HCT116 (cell line): ENCODE results near the gene ZCCHC3. TPM values are rescaled to one million over a fixed set of nuclear protein-coding genes. Genes with fewer than 3 reads are reported as not detected.
A peak's percentile ranks its signal among the peaks of the same experiment; 100 is the strongest.

Experiments used
- ATAC-seq: fragments of 200-7000 bp; cut with Tn5 transposase; 2 replicates; pipeline ENCODE4 v1.9.1; 2020; ENCODE audit warnings: mild to moderate bottlenecking, moderate library complexity
- BruUV-seq: library from RNA; stranded (reverse); fragments of 400-500 nt; replicated peaks from 2 replicates; lab custom pipeline; 2021; lab: Mats Ljungman, UMichigan
- CTCF ChIA-PET: fragments of 300-600 bp; sonication (Branson Sonifier 250); formaldehyde crosslinking; loops from one replicate; lab custom pipeline; 2021; ENCODE audit warnings: antibody characterized with exemption; lab: Charles Lee
- POLR2A ChIA-PET: fragments of 300-600, 350-600 bp; sonication (Branson Sonifier 250); formaldehyde crosslinking; loops from one replicate; lab custom pipeline; 2021; ENCODE audit warnings: antibody characterized with exemption; lab: Charles Lee
- RAD21 ChIA-PET, 2 experiments: fragments of 300-600 bp; sonication (Branson Sonifier 250); formaldehyde crosslinking; loops; one replicate each; lab custom pipeline; 2023; ENCODE audit warnings: low total read pairs in 2 of 2; ENCODE audit not compliant: uncharacterized antibody in 2 of 2, unreplicated experiment in 2 of 2, low non-redundant PET in 1 of 2; lab: Charles Lee
- DNase-seq: peaks from one replicate; pipeline ENCODE4 v3.0.0-alpha.2; 2010; ENCODE audit warnings: low read depth, low spot score
- H2AFZ ChIP-seq: fragments of 200-600 bp; shearing (Covaris generic), sonication (generic); 2 replicates; pipeline ENCODE4 v1.6.1; 2017; ENCODE audit warnings: low read depth, mixed run types, mixed read lengths, antibody characterized with exemption, low read length; ENCODE audit not compliant: poor library complexity, severe bottlenecking
- H3K27ac ChIP-seq: 2 replicates; pipeline ENCODE4 v1.5.1; 2012; ENCODE audit warnings: low read depth, low read length
- H3K27me3 ChIP-seq: fragments of 200-600 bp; sonication (generic); 2 replicates; pipeline ENCODE4 v1.6.1; 2016; ENCODE audit warnings: mixed run types, low read length, mixed read lengths; ENCODE audit not compliant: insufficient read depth
- H3K36me3 ChIP-seq, 2 experiments: fragments of 200-500 bp in 1 of 2; fragments of 200-600 bp in 1 of 2; sonication (Bioruptor generic) in 1 of 2; sonication (generic) in 1 of 2; 2 replicates each; pipeline versions ENCODE4 v1.5.1 to v1.6.1; 2014 to 2016; ENCODE audit warnings: low read length in 2 of 2, inconsistent platforms in 1 of 2, mixed read lengths in 1 of 2, mixed run types in 1 of 2; ENCODE audit not compliant: insufficient read depth in 2 of 2, control insufficient read depth in 1 of 2
- H3K4me1 ChIP-seq, 2 experiments: fragments of 200-600 bp in 1 of 2; sonication (generic) in 1 of 2; 2 replicates each; pipeline versions ENCODE4 v1.5.1 to v1.6.1; 2012 to 2017; ENCODE audit warnings: low read length in 2 of 2, inconsistent platforms in 1 of 2, mild to moderate bottlenecking in 1 of 2, mixed read lengths in 1 of 2, mixed run types in 1 of 2, moderate library complexity in 1 of 2; ENCODE audit not compliant: insufficient read depth in 2 of 2, control insufficient read depth in 1 of 2
- H3K4me2 ChIP-seq: fragments of 200-600 bp; sonication (generic); 2 replicates; pipeline ENCODE4 v1.6.1; 2017; ENCODE audit warnings: mixed run types, low read length, mixed read lengths
- H3K4me3 ChIP-seq, 2 experiments: fragments of 200-600 bp in 1 of 2; sonication (generic) in 1 of 2; replicated peaks in 1 of 2; 2 replicates each; pipeline ENCODE4 v1.5.1; 2011 to 2016; ENCODE audit warnings: low read length in 2 of 2, control low read depth in 1 of 2, low read depth in 1 of 2, mild to moderate bottlenecking in 1 of 2, mixed read lengths in 1 of 2, mixed run types in 1 of 2
- H3K79me2 ChIP-seq: fragments of 200-600 bp; sonication (generic); 2 replicates; pipeline ENCODE4 v1.6.1; 2017; ENCODE audit warnings: mild to moderate bottlenecking, mixed run types, low read length, moderate library complexity, mixed read lengths; ENCODE audit not compliant: insufficient read depth
- H3K9ac ChIP-seq: fragments of 200-600 bp; sonication (generic); 2 replicates; pipeline ENCODE4 v1.6.1; 2016; ENCODE audit warnings: low read length, mixed read lengths
- H3K9me2 ChIP-seq: fragments of 200-600 bp; sonication (generic), shearing (Covaris generic); 2 replicates; pipeline ENCODE4 v1.6.1; 2017; ENCODE audit warnings: mixed run types, mild to moderate bottlenecking, moderate library complexity; ENCODE audit not compliant: insufficient read depth
- H3K9me3 ChIP-seq, 2 experiments: fragments of 200-500 bp in 1 of 2; fragments of 200-600 bp in 1 of 2; sonication (Bioruptor generic) in 1 of 2; sonication (generic) in 1 of 2; 2 replicates each; pipeline ENCODE4 v1.6.1; 2014 to 2017; ENCODE audit warnings: low read length in 2 of 2, mixed read lengths in 2 of 2, inconsistent platforms in 1 of 2, low read depth in 1 of 2, mild to moderate bottlenecking in 1 of 2, mixed run types in 1 of 2, moderate library complexity in 1 of 2; ENCODE audit not compliant: control insufficient read depth in 1 of 2, insufficient read depth in 1 of 2
- H4K20me1 ChIP-seq: fragments of 200-600 bp; sonication (generic), shearing (Covaris generic); 2 replicates; pipeline ENCODE4 v1.6.1; 2017; ENCODE audit warnings: mixed run types, mild to moderate bottlenecking, moderate library complexity; ENCODE audit not compliant: insufficient read depth
- CEBPB ChIP-seq: IDR thresholded peaks from 2 replicates; pipeline ENCODE4 v1.6.1; 2012; ENCODE audit warnings: low read depth
- CTCF ChIP-seq, 3 experiments: fragments of 200-600 bp in 1 of 3; sonication (generic) in 1 of 3; IDR thresholded peaks in 2 of 3; conservative IDR thresholded peaks in 1 of 3; 2 replicates each; pipeline ENCODE4 v1.5.1; 2012 to 2017; ENCODE audit warnings: low read depth in 2 of 3, low read length in 2 of 3, antibody characterized with exemption in 1 of 3, borderline replicate concordance in 1 of 3, control low read depth in 1 of 3, mild to moderate bottlenecking in 1 of 3, mixed read lengths in 1 of 3, mixed run types in 1 of 3, moderate library complexity in 1 of 3; ENCODE audit not compliant: insufficient read depth in 1 of 3
- ELF1 ChIP-seq: IDR thresholded peaks from 2 replicates; pipeline ENCODE4 v1.6.1; 2012; ENCODE audit warnings: low read depth, borderline replicate concordance
- MAX ChIP-seq: IDR thresholded peaks from 2 replicates; pipeline ENCODE4 v1.6.1; 2012
- RAD21 ChIP-seq: IDR thresholded peaks from 2 replicates; pipeline ENCODE4 v1.6.1; 2012; ENCODE audit warnings: low read depth, mild to moderate bottlenecking
- TCF7L2 ChIP-seq: IDR thresholded peaks from 2 replicates; pipeline ENCODE4 v1.7.0; 2011; ENCODE audit warnings: borderline replicate concordance, inconsistent platforms; ENCODE audit not compliant: insufficient read depth, insufficient read length; ENCODE audit errors: extremely low read depth
- ZBTB33 ChIP-seq: IDR thresholded peaks from 2 replicates; pipeline ENCODE4 v1.6.1; 2011; ENCODE audit warnings: mild to moderate bottlenecking, low read length, moderate library complexity; ENCODE audit not compliant: insufficient replicate concordance; ENCODE audit errors: extremely low read depth
- intact Hi-C: fragments of 100-400 bp; cut with micrococcal nuclease; formaldehyde crosslinking; loops from 2 replicates; pipeline ENCODE4 v1.10.0; 2022
- total RNA-seq: library from RNA; stranded (reverse); gene quantifications from one replicate; pipeline ENCODE4 v1.2.1, GENCODE V29; 2021; ENCODE audit not compliant: unreplicated experiment

The ZCCHC3 gene
- total RNA-seq, 1 experiment from 2014 or later = 19.3 TPM

GRCh38 chr20:258963-259362, 38.4 kb upstream of the ZCCHC3 start:
- H3K27ac ChIP-seq = no peak overlapping the region
- no peaks in the 10 kb centered on the region; a peak in 1 of 4 replicates for H3K4me1 ChIP-seq
- no peak overlapping the region for H3K9ac ChIP-seq
- no peaks in the 10 kb centered on the region for H4K20me1 ChIP-seq
- ATAC-seq = peak; percentile 89
- H3K27me3 ChIP-seq = no peaks in the 10 kb centered on the region; the same call in 1 of the 2 replicates
- ChIA-PET POLR2A (no interaction called here), RAD21 (interaction anchor here in 1 of 2 experiments (0.7 kb wide), 1 partner anchor 141 kb away, joined by 4 read pairs; no protein-coding TSS in a partner anchor), CTCF (interaction anchor here (0.9 kb wide), 1 partner anchor 480 kb away, joined by 3 read pairs; no protein-coding TSS in a partner anchor)
- DNase-seq = peak; percentile 33
- no peak overlapping the region for H3K4me3 ChIP-seq
- TF ChIP-seq TCF7L2 (no peak), CTCF (IDR thresholded peaks at IDR 0.05 in 2 of 3, conservative IDR thresholded peaks at IDR 0.05 in 1 of 3; ENCODE audit: borderline replicate concordance in 1 of 3, insufficient read depth in 1 of 3, low read depth in 2 of 3, low read length in 2 of 3) (peak; percentile 26 to 46 (median 45); a peak in 4 of 6 replicates), RAD21 (peak; percentile 48)
- H3K9me3 ChIP-seq = no peaks in the 10 kb centered on the region
- no peaks in the 10 kb centered on the region for H3K79me2 ChIP-seq
- intact Hi-C loops = no loop called here
- H3K9me2 ChIP-seq = no peaks in the 10 kb centered on the region
- H3K36me3 ChIP-seq = no peaks in the 10 kb centered on the region
- BruUV-seq = no TSS peak
- peak overlapping the region; percentile 48 for H2AFZ ChIP-seq
- no peak overlapping the region for H3K4me2 ChIP-seq

GRCh38 chr20:259981-260380, 37.4 kb upstream of the ZCCHC3 start:
- ChIA-PET POLR2A (no interaction called here), CTCF (no interaction called here)
- no peaks in the 10 kb centered on the region for H4K20me1 ChIP-seq
- intact Hi-C loops = no loop called here
- TF ChIP-seq ZBTB33 (no peak), CEBPB (no peak), ELF1 (no peak), MAX (no peak), TCF7L2 (no peak)
- TF ChIP-seq, all 23 proteins: peak for 0
- Histone ChIP-seq H3K4me3 (no peak overlapping the region), H3K36me3 (no peaks in the 10 kb centered on the region), H3K27me3 (no peaks in the 10 kb centered on the region; the same call in 1 of the 2 replicates), H3K9me3 (no peaks in the 10 kb centered on the region), H3K4me1 (no peaks in the 10 kb centered on the region; a peak in 1 of 4 replicates), H3K9me2 (no peaks in the 10 kb centered on the region), H2AFZ (no peak overlapping the region), H3K79me2 (no peaks in the 10 kb centered on the region), H3K9ac (no peak overlapping the region), H3K27ac (no peak overlapping the region), H3K4me2 (no peak overlapping the region)
- no TSS peak for BruUV-seq
- no peak for ATAC-seq
- DNase-seq = no peak
- RAD21 ChIA-PET = no interaction called here
